Neural cell (in vitro differentiated cells): ENCODE measurements around the gene ZNF586. TPM values are rescaled to one million over a fixed set of nuclear protein-coding genes. Genes with fewer than 3 reads are reported as not detected.
"Not testable (repeated sequence)": the region's sequence is repeated elsewhere in the genome, so short reads cannot be mapped to it uniquely, and the experiment has no call there.

Source experiments
- H2AFZ ChIP-seq: fragments of 200-600, 300-800 bp; sonication (generic), shearing (Covaris generic); 2 replicates; pipeline ENCODE4 v1.6.0; 2014; ENCODE audit warnings: low read depth, mild to moderate bottlenecking, antibody characterized with exemption, low read length, moderate library complexity
- H3F3A ChIP-seq: fragments of 200-600 bp; shearing (Covaris generic); 2 replicates; pipeline ENCODE4 v1.6.1; 2016; ENCODE audit warnings: mild to moderate bottlenecking, moderate library complexity, mixed read lengths, antibody characterized with exemption, low read length; ENCODE audit not compliant: insufficient read depth, poor library complexity, severe bottlenecking
- H3K27ac ChIP-seq: fragments of 200-600, 300-800 bp; sonication (generic), shearing (Covaris generic); 2 replicates; pipeline ENCODE4 v1.5.1; 2014; ENCODE audit warnings: mild to moderate bottlenecking, low read length, moderate library complexity
- H3K27me3 ChIP-seq: fragments of 300-800, 200-600 bp; sonication (generic), shearing (Covaris generic); 2 replicates; pipeline ENCODE4 v1.6.0; 2014; ENCODE audit warnings: mild to moderate bottlenecking, low read depth, low read length, moderate library complexity; ENCODE audit not compliant: insufficient read depth
- H3K36me3 ChIP-seq: fragments of 300-800, 200-600 bp; sonication (generic), shearing (Covaris generic); 2 replicates; pipeline ENCODE4 v1.5.1; 2014; ENCODE audit warnings: mild to moderate bottlenecking, antibody characterized with exemption, low read length, moderate library complexity; ENCODE audit not compliant: insufficient read depth
- H3K4me2 ChIP-seq: fragments of 300-800, 200-600 bp; sonication (generic), shearing (Covaris generic); 2 replicates; pipeline ENCODE4 v1.6.0; 2014; ENCODE audit warnings: mild to moderate bottlenecking, low read length
- H3K4me3 ChIP-seq: fragments of 300-800, 200-600 bp; sonication (generic), shearing (Covaris generic); 2 replicates; pipeline ENCODE4 v1.5.1; 2014; ENCODE audit warnings: mild to moderate bottlenecking, low read length, moderate library complexity
- H3K79me2 ChIP-seq: fragments of 200-600 bp; shearing (Covaris generic); replicated peaks from 2 replicates; pipeline ENCODE4 v1.6.0; 2014; ENCODE audit warnings: mild to moderate bottlenecking, low read length, moderate library complexity; ENCODE audit not compliant: insufficient read depth
- H3K9ac ChIP-seq: fragments of 300-800, 200-600 bp; sonication (generic), shearing (Covaris generic); 2 replicates; pipeline ENCODE4 v1.6.1; 2016; ENCODE audit warnings: mild to moderate bottlenecking, low read length, mixed read lengths
- H3K9me2 ChIP-seq: fragments of 200-600 bp; shearing (Covaris generic); 2 replicates; pipeline ENCODE4 v1.6.1; 2016; ENCODE audit warnings: mild to moderate bottlenecking, low read length, mixed read lengths; ENCODE audit not compliant: insufficient read depth
- H3K9me3 ChIP-seq: fragments of 200-600, 300-800 bp; sonication (generic), shearing (Covaris generic); 2 replicates; pipeline ENCODE4 v1.6.1; 2016; ENCODE audit warnings: mild to moderate bottlenecking, mixed run types, low read length, moderate library complexity, mixed read lengths
- H4K20me1 ChIP-seq: fragments of 200-600 bp; shearing (Covaris generic); 2 replicates; pipeline ENCODE4 v1.6.1; 2016; ENCODE audit warnings: mild to moderate bottlenecking, mixed run types; ENCODE audit not compliant: insufficient read depth
- EP300 ChIP-seq: fragments of 450-650 bp; conservative IDR thresholded peaks from 2 replicates; pipeline ENCODE4 v1.6.1; 2014; ENCODE audit warnings: antibody characterized with exemption, mild to moderate bottlenecking, moderate library complexity; ENCODE audit not compliant: poor library complexity, severe bottlenecking
- EZH2 ChIP-seq: fragments of 200-600, 300-800 bp; shearing (Covaris generic), sonication (generic); IDR thresholded peaks from 2 replicates; pipeline ENCODE4 v1.6.1; 2014; ENCODE audit warnings: antibody characterized with exemption, low read length, borderline replicate concordance, mild to moderate bottlenecking; ENCODE audit not compliant: insufficient read depth, poor library complexity, severe bottlenecking
- MXI1 ChIP-seq: fragments of 450-650 bp; conservative IDR thresholded peaks from 2 replicates; pipeline ENCODE4 v1.6.1; 2014; ENCODE audit warnings: antibody characterized with exemption, mild to moderate bottlenecking; ENCODE audit not compliant: poor library complexity, severe bottlenecking
- POLR2AphosphoS5 ChIP-seq: IDR thresholded peaks from 2 replicates; pipeline ENCODE4 v1.6.1; 2012
- RAD21 ChIP-seq: fragments of 450-650 bp; conservative IDR thresholded peaks from 2 replicates; pipeline ENCODE4 v1.6.1; 2014; ENCODE audit warnings: antibody characterized with exemption, mild to moderate bottlenecking, moderate library complexity
- REST ChIP-seq: IDR thresholded peaks from 2 replicates; pipeline ENCODE4 v1.6.1; 2012; ENCODE audit warnings: borderline replicate concordance
- SMC3 ChIP-seq: fragments of 450-650 bp; conservative IDR thresholded peaks from 2 replicates; pipeline ENCODE4 v1.6.1; 2014; ENCODE audit warnings: antibody characterized with exemption, mild to moderate bottlenecking, moderate library complexity; ENCODE audit not compliant: poor library complexity
- TAF1 ChIP-seq: IDR thresholded peaks from 2 replicates; pipeline ENCODE4 v1.6.1; 2012; ENCODE audit warnings: low read depth
- polyA plus RNA-seq: library from polyadenylated mRNA; depleted of rRNA; stranded (reverse); fragments of >200 nt; gene quantifications from 2 replicates; pipeline ENCODE4 v1.2.3, GENCODE V29; 2014
- TF ChIP-seq, protein P1 (sequence below): fragments of 450-650 bp; IDR thresholded peaks from 2 replicates; pipeline ENCODE4 v1.5.1; 2014; ENCODE audit warnings: antibody characterized with exemption, mild to moderate bottlenecking, moderate library complexity; ENCODE audit not compliant: poor library complexity, severe bottlenecking

ZNF586 gene
- polyA plus RNA-seq, 1 donor from 2014 or later: 22.0 TPM

DNA sequence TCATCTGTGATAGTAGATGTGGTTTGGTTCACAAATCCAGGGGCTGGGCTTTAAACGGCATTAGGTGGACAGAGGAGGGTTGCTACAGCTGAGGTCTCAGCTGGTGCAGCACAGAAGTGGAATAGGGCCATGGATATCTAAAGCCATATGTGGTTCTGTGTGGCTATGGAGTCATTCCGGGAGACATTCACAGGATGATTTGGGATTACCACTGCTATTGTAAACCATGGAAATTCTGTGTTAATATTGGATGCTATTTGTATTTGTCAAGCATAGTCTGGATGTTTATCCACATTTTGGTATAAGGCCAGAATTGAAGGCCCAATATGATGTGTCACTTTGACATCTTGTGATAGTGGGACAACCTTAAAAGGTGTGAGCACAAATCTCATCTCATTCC is 53.7 kb downstream of the ZNF586 start:
- H2AFZ ChIP-seq, H3K9me2 ChIP-seq, H3K79me2 ChIP-seq, H3K9me3 ChIP-seq, H3F3A ChIP-seq, H3K27me3 ChIP-seq, H3K36me3 ChIP-seq, H3K27ac ChIP-seq, H3K4me3 ChIP-seq, H3K4me2 ChIP-seq, H3K9ac ChIP-seq, H4K20me1 ChIP-seq: not testable (repeated sequence)

GRCh38 chr19:57823608-57824007 is 54.1 kb downstream of the ZNF586 start:
- H3K27ac ChIP-seq, H3K9me3 ChIP-seq, H3K4me2 ChIP-seq, H3K36me3 ChIP-seq, H3K9ac ChIP-seq, H3K79me2 ChIP-seq, H4K20me1 ChIP-seq, H3K9me2 ChIP-seq, H3F3A ChIP-seq, H2AFZ ChIP-seq, H3K4me3 ChIP-seq, H3K27me3 ChIP-seq: not testable (repeated sequence)

DNA sequence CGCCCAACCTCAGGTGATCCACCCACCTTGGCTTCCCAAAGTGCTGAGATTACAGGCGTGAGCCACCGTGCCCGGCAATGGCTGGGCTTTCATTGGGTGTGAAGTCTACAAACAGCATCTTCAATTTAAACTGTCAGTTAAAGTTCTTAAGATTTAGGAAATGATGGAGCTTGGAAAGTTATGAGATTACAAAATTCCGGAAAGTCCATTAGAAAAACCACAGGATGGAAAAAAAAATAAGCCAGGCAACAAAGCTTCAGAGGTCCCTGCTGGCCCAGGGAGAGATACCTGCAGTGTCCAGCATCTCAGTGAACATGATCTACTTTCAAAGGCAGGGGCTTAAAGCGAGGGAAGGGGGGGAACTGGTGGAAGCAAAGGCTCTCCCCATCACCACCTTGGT is 56.0 kb downstream of the ZNF586 start:
- Histone ChIP-seq H3K9me2 (no peaks in the 10 kb centered on the region), H3K79me2 (no peaks in the 10 kb centered on the region), H3K4me3 (no peak overlapping the region), H4K20me1 (no peaks in the 10 kb centered on the region), H3K27ac (no peak overlapping the region), H3K9ac (no peak overlapping the region), H2AFZ (no peak overlapping the region), H3F3A (no peaks in the 10 kb centered on the region), H3K4me2 (no peak overlapping the region), H3K27me3 (no peaks in the 10 kb centered on the region), H3K36me3 (no peaks in the 10 kb centered on the region), H3K9me3 (no peaks in the 10 kb centered on the region)
- TF ChIP-seq RAD21: no peak
- no peak for TF ChIP-seq REST
- TF ChIP-seq EP300: no peak

DNA sequence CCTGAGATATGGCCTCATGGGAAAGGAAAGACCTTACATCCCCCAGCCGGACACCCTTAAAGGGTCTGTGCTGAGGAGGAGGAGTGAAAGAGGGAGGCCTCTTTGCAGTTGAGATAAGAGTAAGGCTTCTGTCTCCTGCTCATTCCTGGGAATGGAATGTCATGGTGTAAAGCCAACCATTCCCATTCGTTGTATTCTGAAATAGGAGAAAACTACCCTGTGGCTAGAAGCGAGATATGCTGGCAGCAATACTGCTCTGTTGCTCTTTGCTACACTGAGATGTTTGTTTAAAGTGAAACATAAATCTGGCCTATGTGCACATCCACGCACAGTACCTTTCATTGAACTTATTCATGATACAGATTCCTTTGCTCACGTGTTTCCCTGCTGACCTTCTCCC is 59.8 kb downstream of the ZNF586 start:
- Histone ChIP-seq H4K20me1 (no peaks in the 10 kb centered on the region), H3K27ac (no peak overlapping the region), H3K4me3 (no peak overlapping the region), H3K4me2 (no peak overlapping the region), H3K36me3 (no peaks in the 10 kb centered on the region), H3K9me3 (no peaks in the 10 kb centered on the region), H3K27me3 (no peaks in the 10 kb centered on the region), H3K9ac (no peak overlapping the region), H2AFZ (no peak overlapping the region), H3K79me2 (peaks cover 15% of the 10 kb centered on the region), H3K9me2 (no peaks in the 10 kb centered on the region), H3F3A (no peaks in the 10 kb centered on the region)
- TF ChIP-seq TAF1 (no peak), SMC3 (no peak), MXI1 (no peak), EZH2 (no peak), REST (no peak), RAD21 (no peak), EP300 (no peak), POLR2AphosphoS5 (no peak)
- TF ChIP-seq, protein P1, sequence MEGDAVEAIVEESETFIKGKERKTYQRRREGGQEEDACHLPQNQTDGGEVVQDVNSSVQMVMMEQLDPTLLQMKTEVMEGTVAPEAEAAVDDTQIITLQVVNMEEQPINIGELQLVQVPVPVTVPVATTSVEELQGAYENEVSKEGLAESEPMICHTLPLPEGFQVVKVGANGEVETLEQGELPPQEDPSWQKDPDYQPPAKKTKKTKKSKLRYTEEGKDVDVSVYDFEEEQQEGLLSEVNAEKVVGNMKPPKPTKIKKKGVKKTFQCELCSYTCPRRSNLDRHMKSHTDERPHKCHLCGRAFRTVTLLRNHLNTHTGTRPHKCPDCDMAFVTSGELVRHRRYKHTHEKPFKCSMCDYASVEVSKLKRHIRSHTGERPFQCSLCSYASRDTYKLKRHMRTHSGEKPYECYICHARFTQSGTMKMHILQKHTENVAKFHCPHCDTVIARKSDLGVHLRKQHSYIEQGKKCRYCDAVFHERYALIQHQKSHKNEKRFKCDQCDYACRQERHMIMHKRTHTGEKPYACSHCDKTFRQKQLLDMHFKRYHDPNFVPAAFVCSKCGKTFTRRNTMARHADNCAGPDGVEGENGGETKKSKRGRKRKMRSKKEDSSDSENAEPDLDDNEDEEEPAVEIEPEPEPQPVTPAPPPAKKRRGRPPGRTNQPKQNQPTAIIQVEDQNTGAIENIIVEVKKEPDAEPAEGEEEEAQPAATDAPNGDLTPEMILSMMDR: no peak
